Myocyte (in vitro differentiated cells): ENCODE data around the gene TFAP2C. TPM values are rescaled to one million over a fixed set of nuclear protein-coding genes. Genes with fewer than 3 reads are reported as not detected.
"Not testable (repeated sequence)": the region's sequence is repeated elsewhere in the genome, so short reads cannot be mapped to it uniquely, and the experiment has no call there.

Experiments used
- DNase-seq: peaks from one replicate; pipeline ENCODE4 v3.0.0-alpha.2; 2012; ENCODE audit warnings: low read depth
- total RNA-seq: library from RNA; depleted of rRNA; stranded (reverse); fragments of >200 nt; gene quantifications from 2 replicates; pipeline ENCODE4 v1.2.3, GENCODE V29; 2014

Gene TFAP2C
- total RNA-seq, 1 donor from 2014 or later: not detected

GRCh38 chr20:56637576-56637975 lies 8.5 kb downstream of the TFAP2C start:
- DNase-seq: no peak

DNA sequence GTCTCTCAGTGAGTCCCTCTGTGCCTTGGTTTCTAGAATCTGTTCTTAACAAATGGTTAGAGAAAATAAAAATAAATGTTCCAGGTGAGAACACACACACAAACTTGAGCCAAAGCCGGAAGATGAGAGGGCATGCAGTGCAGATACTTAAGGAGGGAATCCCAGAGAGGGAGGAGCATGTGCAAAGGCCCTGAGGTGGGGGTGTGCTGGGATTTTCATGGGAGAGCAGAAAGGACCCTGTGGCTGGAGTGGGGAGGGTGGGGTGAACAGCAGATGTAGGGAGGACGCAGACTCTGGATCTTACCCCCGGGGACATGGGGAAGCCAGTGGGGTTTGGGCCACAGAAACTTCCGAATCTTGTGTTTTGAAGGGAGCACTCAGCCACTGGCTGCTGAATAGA lies 17.5 kb downstream of the TFAP2C start:
- DNase-seq: no peak

DNA sequence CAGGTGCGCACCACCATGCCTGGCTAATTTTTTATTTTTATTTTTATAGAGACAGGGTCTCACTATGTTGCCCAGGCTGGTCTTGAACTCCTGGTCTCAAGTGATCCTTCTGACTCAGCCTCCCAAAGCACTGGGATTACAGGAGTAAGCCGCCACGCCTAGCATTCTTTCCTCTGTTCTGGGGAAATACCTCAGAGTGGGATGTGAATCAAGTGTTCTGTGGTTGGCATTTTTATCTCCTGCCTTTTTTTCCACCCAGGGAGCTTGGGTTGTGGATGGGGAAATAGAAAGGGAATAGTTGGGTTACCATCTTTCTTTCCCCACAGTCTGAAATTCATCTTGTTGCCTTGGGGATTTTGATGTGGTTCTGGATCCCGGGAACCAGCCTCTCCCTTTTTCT lies 24.1 kb downstream of the TFAP2C start:
- no peak for DNase-seq

DNA sequence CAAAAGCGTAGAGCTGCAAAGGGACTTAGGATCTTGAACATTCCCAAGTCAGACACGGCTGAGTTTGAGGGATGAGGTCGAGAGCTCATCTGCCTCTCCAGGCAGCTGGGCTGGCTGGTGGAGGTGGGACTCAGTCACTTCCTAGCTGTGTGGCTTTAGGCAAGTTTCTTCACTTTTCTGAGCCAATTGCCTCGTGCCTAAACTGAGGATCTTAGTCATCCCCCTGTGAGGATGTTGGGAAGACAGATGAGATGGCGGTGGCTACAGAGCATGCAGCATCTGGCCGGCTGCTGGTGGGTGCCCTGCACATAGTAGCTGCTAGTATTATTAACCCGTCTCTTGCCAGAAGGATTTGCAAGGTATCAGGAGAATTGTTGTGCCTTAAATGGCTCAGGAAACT lies 27.5 kb downstream of the TFAP2C start:
- DNase-seq: no peak

DNA sequence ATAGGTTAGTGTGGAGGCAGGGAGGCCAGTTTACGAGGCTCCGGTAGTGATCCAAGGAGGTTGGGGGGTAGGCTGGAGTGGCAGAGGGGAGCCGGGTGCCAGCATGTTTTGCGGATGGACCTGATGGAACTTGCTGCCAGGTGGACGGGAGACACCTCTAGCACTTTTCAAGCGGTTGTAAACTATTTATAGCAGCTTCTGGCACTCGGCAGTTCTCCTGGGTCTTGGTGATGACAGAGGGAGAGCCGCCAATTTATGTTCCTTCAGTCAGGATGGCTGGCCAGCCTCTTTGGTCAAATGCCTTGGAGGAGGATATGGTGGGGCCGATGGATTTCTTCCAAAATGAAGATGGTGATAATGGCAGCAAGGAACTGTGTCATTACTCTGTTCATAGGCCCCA lies 28.8 kb downstream of the TFAP2C start:
- no peak for DNase-seq

- DNase-seq: not testable (repeated sequence)
Measured at GRCh38 chr20:56658341-56658947, 29.3 kb downstream of the TFAP2C start.

- DNase-seq: no peak
Measured at GRCh38 chr20:56663660-56664059, 34.6 kb downstream of the TFAP2C start.

DNA sequence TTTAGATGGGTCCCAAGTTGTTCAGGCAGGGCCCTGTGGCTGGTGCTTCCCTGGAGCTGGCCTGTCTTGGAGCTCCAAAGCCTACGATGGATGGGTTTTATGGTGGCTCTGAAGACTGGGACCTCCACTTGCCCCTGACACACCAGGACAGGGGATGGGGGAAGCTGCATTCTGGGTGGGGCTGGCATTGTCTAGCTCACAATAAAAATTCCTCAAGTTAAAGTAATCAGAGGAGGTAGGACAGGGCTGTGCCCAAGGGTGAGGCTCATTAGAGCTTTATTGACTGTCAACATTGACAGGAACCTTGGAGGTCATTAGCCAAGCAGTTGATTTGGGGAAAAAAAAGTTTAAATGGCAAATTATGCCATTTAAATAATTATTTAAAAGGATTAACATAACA lies 35.7 kb downstream of the TFAP2C start:
- DNase-seq: no peak

DNA sequence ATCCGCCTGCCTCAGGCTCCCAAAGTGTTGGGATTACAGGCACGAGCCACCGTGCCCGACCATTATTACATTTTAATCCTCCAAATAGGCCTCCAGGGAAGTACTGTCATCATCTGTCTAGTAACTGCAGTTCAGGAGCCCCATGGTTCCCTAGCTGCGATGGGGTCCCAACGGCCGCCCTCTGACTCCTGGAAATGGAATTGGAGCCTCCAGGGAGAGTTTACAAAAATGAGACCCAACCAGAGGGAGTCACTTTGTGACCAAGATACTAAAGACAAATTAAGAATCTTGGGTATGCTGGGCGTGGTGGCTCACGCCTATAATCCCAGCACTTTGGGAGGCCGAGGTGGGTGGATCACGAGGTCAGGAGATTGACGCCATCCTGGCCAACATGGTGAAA lies 36.7 kb downstream of the TFAP2C start:
- no peak for DNase-seq

- DNase-seq: no peak
Measured at GRCh38 chr20:56673450-56673849, 44.3 kb downstream of the TFAP2C start.

DNA sequence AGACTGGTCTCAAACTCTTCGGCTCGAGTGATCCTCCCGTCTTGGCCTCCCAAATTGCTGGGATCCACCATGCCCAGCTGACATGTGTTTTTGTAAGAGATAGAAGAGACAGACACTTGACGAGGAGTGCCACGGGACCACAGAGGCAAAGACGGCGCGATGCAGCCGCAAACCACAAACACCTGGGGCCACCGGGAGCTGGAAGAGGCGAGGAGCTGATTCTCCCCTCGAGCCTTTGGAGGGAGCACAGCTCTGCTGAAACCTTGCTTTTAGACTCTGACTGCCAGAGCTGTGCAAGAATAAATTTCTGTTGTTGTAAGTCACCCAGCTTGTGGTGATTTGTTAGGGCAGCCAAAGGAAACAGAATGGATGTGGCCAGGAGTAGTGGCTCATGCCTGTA lies 46.9 kb downstream of the TFAP2C start:
- DNase-seq: no peak

DNA sequence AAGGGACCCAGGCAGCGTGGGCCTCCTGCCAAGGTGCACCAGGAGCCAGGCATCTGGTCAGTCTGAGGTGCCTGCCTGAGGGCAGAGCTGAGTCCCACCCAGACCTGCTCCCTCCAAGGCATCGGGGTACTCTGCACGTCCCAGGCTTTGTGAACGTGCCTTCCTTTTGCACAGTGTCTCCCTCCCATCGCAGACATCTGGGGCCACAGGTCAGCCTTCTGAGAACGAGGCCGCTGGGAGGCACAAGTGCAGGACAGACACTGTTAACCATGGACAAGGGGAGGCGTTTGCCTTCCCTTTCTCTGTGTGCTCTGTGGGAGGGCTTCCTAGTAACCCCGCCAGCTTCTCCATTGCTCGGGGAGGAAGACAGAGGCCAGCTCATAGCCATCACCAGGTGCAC lies 47.6 kb downstream of the TFAP2C start:
- no peak for DNase-seq

DNA sequence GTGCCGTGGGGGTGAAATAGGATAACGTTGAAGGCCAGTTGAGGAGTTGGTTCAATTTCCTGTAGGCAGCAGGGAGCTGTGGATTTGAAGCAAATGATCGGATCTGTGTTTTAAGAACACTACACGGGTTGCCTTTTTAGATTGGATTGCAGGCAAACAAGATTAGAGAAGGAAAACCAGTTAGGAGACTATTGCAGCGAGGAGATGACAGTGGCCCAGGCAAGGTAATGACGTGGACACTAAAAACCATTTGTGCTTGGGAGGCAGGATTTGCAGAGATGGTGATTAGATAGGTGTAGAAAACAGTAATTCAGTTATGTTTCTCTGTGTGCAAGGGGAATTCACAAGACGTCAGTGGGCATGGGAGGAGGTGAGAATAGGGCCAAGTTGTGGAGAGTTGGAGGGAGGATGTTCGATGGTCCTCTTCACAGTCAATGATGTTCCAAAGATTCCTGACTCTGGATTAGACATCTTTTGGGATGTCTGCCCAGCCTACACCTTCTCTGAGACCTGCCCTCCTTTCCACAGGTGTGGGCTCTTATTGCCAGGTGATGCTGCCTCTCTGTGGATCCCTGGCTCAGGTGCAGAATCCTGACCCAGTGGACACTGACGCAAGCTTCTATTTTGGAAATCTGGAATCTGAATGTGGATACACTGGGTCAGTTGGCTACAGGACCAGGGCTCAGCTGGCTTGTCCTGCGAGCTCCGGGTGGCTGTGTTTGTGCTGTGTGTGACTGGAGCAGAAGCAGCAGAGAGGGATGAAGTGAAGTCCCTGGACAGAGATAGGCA lies 54.2 kb downstream of the TFAP2C start:
- DNase-seq: no peak

GRCh38 chr20:56685879-56686278 lies 56.8 kb downstream of the TFAP2C start:
- DNase-seq: no peak

DNA sequence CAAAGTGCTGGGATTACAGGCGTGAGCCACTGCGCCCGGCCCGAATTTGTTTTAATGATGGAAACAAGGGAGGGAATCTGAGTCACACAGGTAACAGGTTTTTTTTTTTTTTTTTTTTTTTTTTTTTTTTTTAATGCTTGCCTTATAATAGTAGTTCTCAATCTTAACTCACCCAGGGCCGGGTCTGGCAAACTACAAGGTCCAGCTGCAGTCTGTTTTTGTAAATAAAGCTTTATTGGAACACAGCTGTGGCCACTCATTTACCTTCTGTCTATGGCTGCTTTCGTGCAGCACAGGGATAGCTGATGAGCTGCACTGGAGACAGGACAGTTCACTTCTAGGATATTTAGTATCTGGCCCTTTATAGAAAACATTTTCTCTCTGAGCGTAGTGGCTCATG lies 58.0 kb downstream of the TFAP2C start:
- no peak for DNase-seq

DNA sequence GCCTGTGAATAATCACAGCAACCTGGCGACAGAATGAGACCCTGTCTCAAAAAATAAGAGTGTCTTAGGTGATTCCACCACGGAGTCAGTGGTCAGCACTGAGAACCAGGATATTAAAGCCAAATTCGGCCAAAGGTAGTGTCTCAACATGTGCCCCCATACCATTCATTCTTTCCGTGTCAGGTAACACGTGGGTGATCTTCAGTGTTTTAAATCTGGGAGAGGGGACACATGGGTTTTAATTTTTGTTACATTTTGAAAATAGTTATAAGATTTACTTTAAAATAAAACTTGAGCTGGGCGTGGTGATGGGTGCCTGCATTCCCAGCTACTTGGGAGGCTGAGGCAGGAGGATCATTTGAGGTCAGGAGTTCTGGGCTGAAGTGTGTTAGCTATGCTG lies 59.0 kb downstream of the TFAP2C start:
- no peak for DNase-seq

Other genes starting within 250 kb of the TFAP2C start
- 5.7 and 11.6 TPM in 2 replicates for gene AURKA, start 237.1 kb upstream of the TFAP2C start, total RNA-seq
- 42.3 and 45.5 TPM in 2 replicates for gene CSTF1, start 236.7 kb upstream of the TFAP2C start, total RNA-seq
- 20.9 and 48.0 TPM in 2 replicates for gene CASS4, start 217.0 kb upstream of the TFAP2C start, total RNA-seq
- 81.3 and 92.0 TPM in 2 replicates for gene RTF2, start 160.7 kb upstream of the TFAP2C start, total RNA-seq
- not detected in 2 replicates for gene FAM209A, start 104.6 kb upstream of the TFAP2C start, total RNA-seq
- not detected in 2 replicates for gene FAM209B, start 96.1 kb upstream of the TFAP2C start, total RNA-seq